ENCODE results near the gene LAGE3.

GRCh38 chrX:154472685-154473632, 6.1 kb downstream of the LAGE3 start:
- TF ChIP-seq, protein P1, sequence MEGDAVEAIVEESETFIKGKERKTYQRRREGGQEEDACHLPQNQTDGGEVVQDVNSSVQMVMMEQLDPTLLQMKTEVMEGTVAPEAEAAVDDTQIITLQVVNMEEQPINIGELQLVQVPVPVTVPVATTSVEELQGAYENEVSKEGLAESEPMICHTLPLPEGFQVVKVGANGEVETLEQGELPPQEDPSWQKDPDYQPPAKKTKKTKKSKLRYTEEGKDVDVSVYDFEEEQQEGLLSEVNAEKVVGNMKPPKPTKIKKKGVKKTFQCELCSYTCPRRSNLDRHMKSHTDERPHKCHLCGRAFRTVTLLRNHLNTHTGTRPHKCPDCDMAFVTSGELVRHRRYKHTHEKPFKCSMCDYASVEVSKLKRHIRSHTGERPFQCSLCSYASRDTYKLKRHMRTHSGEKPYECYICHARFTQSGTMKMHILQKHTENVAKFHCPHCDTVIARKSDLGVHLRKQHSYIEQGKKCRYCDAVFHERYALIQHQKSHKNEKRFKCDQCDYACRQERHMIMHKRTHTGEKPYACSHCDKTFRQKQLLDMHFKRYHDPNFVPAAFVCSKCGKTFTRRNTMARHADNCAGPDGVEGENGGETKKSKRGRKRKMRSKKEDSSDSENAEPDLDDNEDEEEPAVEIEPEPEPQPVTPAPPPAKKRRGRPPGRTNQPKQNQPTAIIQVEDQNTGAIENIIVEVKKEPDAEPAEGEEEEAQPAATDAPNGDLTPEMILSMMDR (IDR thresholded peaks at IDR 0.05): no peak
- TF ChIP-seq POLR2A (IDR thresholded peaks at IDR 0.05): no peak
